Liver (tissue), 3 donors: ENCODE data around the gene P2RY6.
"Not testable (repeated sequence)": the region's sequence is repeated elsewhere in the genome, so short reads cannot be mapped to it uniquely, and the experiment has no call there.

ENCODE experiments used
- GABPA ChIP-seq, 2 donors: IDR thresholded peaks in 1 of 2; conservative IDR thresholded peaks in 1 of 2; 2 replicates each; pipeline ENCODE4 v1.6.1; 2016; ENCODE audit warnings: antibody characterized with exemption in 2 of 2, mild to moderate bottlenecking in 1 of 2, moderate library complexity in 1 of 2
- RXRA ChIP-seq, 2 donors: IDR thresholded peaks; 2 replicates each; pipeline ENCODE4 v1.6.1; 2017 to 2018; ENCODE audit warnings: antibody characterized with exemption in 2 of 2, mild to moderate bottlenecking in 1 of 2
- TAF1 ChIP-seq: conservative IDR thresholded peaks from 2 replicates; pipeline ENCODE4 v1.6.1; 2016; ENCODE audit warnings: antibody characterized with exemption, mild to moderate bottlenecking
- YY1 ChIP-seq: IDR thresholded peaks from 2 replicates; pipeline ENCODE4 v1.6.1; 2016; ENCODE audit warnings: antibody characterized with exemption, mild to moderate bottlenecking
- TF ChIP-seq, protein P1 (sequence below): fragments of 150-350 bp; IDR thresholded peaks from 2 replicates; pipeline ENCODE4 v1.5.1; 2017; ENCODE audit warnings: improper control_type of control experiment, low read depth, low read length; ENCODE audit not compliant: missing input control
- donor health status: healthy.
- donor health status: healthy.

DNA sequence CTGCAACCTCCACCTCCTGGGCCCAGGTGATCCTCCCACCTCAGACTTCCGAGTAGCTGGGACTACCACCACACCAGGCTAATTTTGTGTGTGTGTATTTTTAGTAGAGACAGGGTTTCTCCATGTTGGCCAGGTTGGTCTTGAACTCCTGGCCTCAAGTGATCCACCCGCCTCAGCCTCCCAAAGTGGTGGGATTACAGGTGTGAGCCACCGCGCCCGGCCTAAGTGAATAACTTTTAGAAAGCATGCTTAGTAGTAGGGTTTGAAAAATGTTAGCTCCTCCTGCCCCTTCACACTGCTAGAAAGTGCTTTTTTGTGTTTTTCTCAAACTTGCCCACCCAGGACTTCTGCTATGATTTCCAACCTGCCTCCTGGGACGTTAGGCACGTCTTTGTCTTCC is 39.7 kb upstream of the P2RY6 start:
- TF ChIP-seq YY1; GABPA (IDR thresholded peaks at IDR 0.05 in 1 of 2, conservative IDR thresholded peaks at IDR 0.05 in 1 of 2); TAF1; RXRA (IDR thresholded peaks at IDR 0.05): not testable (repeated sequence)
- TF ChIP-seq, protein P1, sequence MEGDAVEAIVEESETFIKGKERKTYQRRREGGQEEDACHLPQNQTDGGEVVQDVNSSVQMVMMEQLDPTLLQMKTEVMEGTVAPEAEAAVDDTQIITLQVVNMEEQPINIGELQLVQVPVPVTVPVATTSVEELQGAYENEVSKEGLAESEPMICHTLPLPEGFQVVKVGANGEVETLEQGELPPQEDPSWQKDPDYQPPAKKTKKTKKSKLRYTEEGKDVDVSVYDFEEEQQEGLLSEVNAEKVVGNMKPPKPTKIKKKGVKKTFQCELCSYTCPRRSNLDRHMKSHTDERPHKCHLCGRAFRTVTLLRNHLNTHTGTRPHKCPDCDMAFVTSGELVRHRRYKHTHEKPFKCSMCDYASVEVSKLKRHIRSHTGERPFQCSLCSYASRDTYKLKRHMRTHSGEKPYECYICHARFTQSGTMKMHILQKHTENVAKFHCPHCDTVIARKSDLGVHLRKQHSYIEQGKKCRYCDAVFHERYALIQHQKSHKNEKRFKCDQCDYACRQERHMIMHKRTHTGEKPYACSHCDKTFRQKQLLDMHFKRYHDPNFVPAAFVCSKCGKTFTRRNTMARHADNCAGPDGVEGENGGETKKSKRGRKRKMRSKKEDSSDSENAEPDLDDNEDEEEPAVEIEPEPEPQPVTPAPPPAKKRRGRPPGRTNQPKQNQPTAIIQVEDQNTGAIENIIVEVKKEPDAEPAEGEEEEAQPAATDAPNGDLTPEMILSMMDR: not testable (repeated sequence)
